GM12873 (cell line): ENCODE measurements around the gene C4orf36.

Experiments
- CTCF ChIP-seq: IDR thresholded peaks from 2 replicates; pipeline ENCODE4 v1.5.1; 2012; ENCODE audit warnings: low read depth, mild to moderate bottlenecking, moderate library complexity, low read length, control low read depth; ENCODE audit not compliant: insufficient read depth; ENCODE audit errors: missing control alignments

C4orf36 gene

GRCh38 chr4:86934771-86935565, 42.7 kb upstream of the C4orf36 start, which contains the start of gene AFF1:
Gene AFF1 (plus strand): TSS chr4:86935011. CDS start chr4:86948534, 13,523 bp downstream.
- TF ChIP-seq CTCF = peak; percentile 6

GRCh38 chr4:86934147-86934770, 42.0 kb upstream of the C4orf36 start:
- TF ChIP-seq CTCF = no peak

GRCh38 chr4:86928400-86929255, 36.4 kb upstream of the C4orf36 start:
- no peak for TF ChIP-seq CTCF

GRCh38 chr4:86927843-86928395, 35.7 kb upstream of the C4orf36 start:
- TF ChIP-seq CTCF = no peak

- no peak for TF ChIP-seq CTCF
Observed at GRCh38 chr4:86926435-86927086, 34.3 kb upstream of the C4orf36 start.

GRCh38 chr4:86924811-86925210, 32.6 kb upstream of the C4orf36 start:
- TF ChIP-seq CTCF = no peak
